IMR-90 (cell line): ENCODE data around the gene SNTN. TPM values are rescaled to one million over a fixed set of nuclear protein-coding genes. Genes with fewer than 3 reads are reported as not detected.
A peak's percentile ranks its signal among the peaks of the same experiment; 100 is the strongest.

Experiments used
- ATAC-seq: fragments of 200-7000 bp; cut with Tn5 transposase; 2 replicates; pipeline ENCODE4 v1.9.1; 2020; ENCODE audit warnings: low read depth, mild to moderate bottlenecking, moderate library complexity
- BruUV-seq: library from RNA; stranded (reverse); fragments of 400-500 nt; replicated peaks from 2 replicates; lab custom pipeline; 2021; lab: Mats Ljungman, UMichigan
- CTCF ChIA-PET: fragments of 300-600 bp; formaldehyde crosslinking; extraction: SDS; loops from one replicate; lab custom pipeline; 2021; ENCODE audit warnings: antibody characterized with exemption; lab: Yijun Ruan, JAX
- POLR2A ChIA-PET: fragments of 300-600 bp; sonication (Branson Sonifier 250); formaldehyde crosslinking; loops from one replicate; lab custom pipeline; 2022; ENCODE audit warnings: antibody characterized with exemption; ENCODE audit not compliant: unreplicated experiment; lab: Charles Lee
- DNase-seq: peaks from one replicate; pipeline ENCODE4 v3.0.0; 2013
- H2AFZ ChIP-seq: replicated peaks from 2 replicates; pipeline ENCODE3; 2013; ENCODE audit warnings: low read length, mild to moderate bottlenecking; ENCODE audit not compliant: poor library complexity
- H2AK5ac ChIP-seq: 2 replicates; pipeline ENCODE4 v1.6.1; 2013; ENCODE audit warnings: low read depth, low read length, inconsistent platforms
- H2AK9ac ChIP-seq: replicated peaks from 2 replicates; pipeline ENCODE3; 2013; ENCODE audit warnings: mild to moderate bottlenecking, low read depth, low read length, moderate library complexity; ENCODE audit not compliant: poor library complexity
- H2BK120ac ChIP-seq: 2 replicates; pipeline ENCODE4 v1.6.1; 2013; ENCODE audit warnings: low read depth, low read length, inconsistent platforms
- H2BK15ac ChIP-seq: 3 replicates; pipeline ENCODE4 v1.6.1; 2013; ENCODE audit warnings: low read depth, low read length, inconsistent platforms
- H2BK20ac ChIP-seq: 2 replicates; pipeline ENCODE4 v1.6.1; 2013; ENCODE audit warnings: low read depth, mild to moderate bottlenecking, inconsistent platforms, low read length, moderate library complexity
- H2BK5ac ChIP-seq: 2 replicates; pipeline ENCODE4 v1.6.1; 2013; ENCODE audit warnings: mild to moderate bottlenecking, low read depth, low read length, inconsistent platforms; ENCODE audit not compliant: poor library complexity, severe bottlenecking
- H3K14ac ChIP-seq: replicated peaks from 2 replicates; pipeline ENCODE4 v1.6.1; 2013; ENCODE audit warnings: low read depth, low read length, inconsistent platforms
- H3K18ac ChIP-seq: 2 replicates; pipeline ENCODE4 v1.6.1; 2013; ENCODE audit warnings: low read depth, low read length, control low read depth
- H3K23ac ChIP-seq: 2 replicates; pipeline ENCODE4 v1.6.1; 2013; ENCODE audit warnings: low read depth, low read length, inconsistent platforms
- H3K27ac ChIP-seq: 2 replicates; pipeline ENCODE4 v1.5.1; 2013; ENCODE audit warnings: mild to moderate bottlenecking, control low read depth, low read length; ENCODE audit not compliant: insufficient read depth
- H3K27me3 ChIP-seq: 2 replicates; pipeline ENCODE4 v1.6.1; 2013; ENCODE audit warnings: low read length; ENCODE audit not compliant: control insufficient read depth, insufficient read depth
- H3K36me3 ChIP-seq: 2 replicates; pipeline ENCODE4 v1.6.1; 2013; ENCODE audit warnings: low read length, mixed read lengths; ENCODE audit not compliant: control insufficient read depth, insufficient read depth
- H3K4ac ChIP-seq: 2 replicates; pipeline ENCODE4 v1.6.1; 2013; ENCODE audit warnings: low read depth, low read length, inconsistent platforms
- H3K4me1 ChIP-seq: 2 replicates; pipeline ENCODE4 v1.6.1; 2013; ENCODE audit warnings: low read length, mixed read lengths; ENCODE audit not compliant: control insufficient read depth, insufficient read depth
- H3K4me2 ChIP-seq: 2 replicates; pipeline ENCODE4 v1.6.1; 2013; ENCODE audit warnings: low read depth, mild to moderate bottlenecking, control low read depth, low read length, moderate library complexity
- H3K4me3 ChIP-seq: 2 replicates; pipeline ENCODE4 v1.5.1; 2013; ENCODE audit warnings: low read depth, mild to moderate bottlenecking, control low read depth, low read length, moderate library complexity; ENCODE audit not compliant: insufficient read depth
- H3K56ac ChIP-seq: 2 replicates; pipeline ENCODE4 v1.6.1; 2013; ENCODE audit warnings: low read length, inconsistent platforms; ENCODE audit not compliant: insufficient read depth; ENCODE audit errors: extremely low read depth
- H3K79me1 ChIP-seq, 2 experiments: 2 replicates each; pipeline ENCODE4 v1.6.1; 2013; ENCODE audit warnings: low read length in 2 of 2, inconsistent platforms in 1 of 2, low read depth in 1 of 2
- H3K9ac ChIP-seq: 2 replicates; pipeline ENCODE4 v1.6.1; 2013; ENCODE audit warnings: low read depth, low read length, control low read depth
- H3K9me1 ChIP-seq: 2 replicates; pipeline ENCODE4 v1.6.1; 2013; ENCODE audit warnings: low read length, inconsistent platforms; ENCODE audit not compliant: insufficient read depth
- H3K9me3 ChIP-seq: 2 replicates; pipeline ENCODE4 v1.6.1; 2013; ENCODE audit warnings: low read length; ENCODE audit not compliant: control insufficient read depth, insufficient read depth
- H4K20me1 ChIP-seq: 2 replicates; pipeline ENCODE4 v1.6.1; 2013; ENCODE audit warnings: low read length, inconsistent platforms; ENCODE audit not compliant: insufficient read depth
- H4K5ac ChIP-seq: 2 replicates; pipeline ENCODE4 v1.6.1; 2013; ENCODE audit warnings: mild to moderate bottlenecking, low read depth, low read length, control low read depth
- H4K8ac ChIP-seq, 2 experiments: 2 replicates each; pipeline ENCODE4 v1.6.1; 2013; ENCODE audit warnings: low read depth in 2 of 2, low read length in 2 of 2, control low read depth in 1 of 2, inconsistent platforms in 1 of 2
- H4K91ac ChIP-seq: 2 replicates; pipeline ENCODE4 v1.6.1; 2013; ENCODE audit warnings: low read depth, low read length, inconsistent platforms; ENCODE audit not compliant: insufficient read depth
- BHLHE40 ChIP-seq: fragments of 150-350 bp; IDR thresholded peaks from 2 replicates; pipeline ENCODE4 v1.6.1; 2016; ENCODE audit warnings: mild to moderate bottlenecking, low read depth, low read length
- CEBPB ChIP-seq: IDR thresholded peaks from 2 replicates; pipeline ENCODE4 v1.6.1; 2012; ENCODE audit warnings: low read depth, low read length, improper control_type of control experiment
- CHD1 ChIP-seq: IDR thresholded peaks from 2 replicates; pipeline ENCODE4 v1.6.1; 2012; ENCODE audit warnings: low read depth, low read length, improper control_type of control experiment
- FOS ChIP-seq: fragments of 150-350 bp; IDR thresholded peaks from 2 replicates; pipeline ENCODE4 v1.6.1; 2016; ENCODE audit warnings: low read depth, low read length
- MAZ ChIP-seq: IDR thresholded peaks from 2 replicates; pipeline ENCODE4 v1.6.1; 2012; ENCODE audit warnings: low read depth, mild to moderate bottlenecking, low read length, improper control_type of control experiment, moderate library complexity, borderline replicate concordance
- MXI1 ChIP-seq: IDR thresholded peaks from 2 replicates; pipeline ENCODE4 v1.6.1; 2012; ENCODE audit warnings: low read depth, mild to moderate bottlenecking, low read length, moderate library complexity, borderline replicate concordance
- NFE2L2 ChIP-seq: fragments of 150-350 bp; IDR thresholded peaks from 2 replicates; pipeline ENCODE4 v1.6.1; 2016; ENCODE audit warnings: low read depth, mild to moderate bottlenecking, low read length
- POLR2A ChIP-seq: IDR thresholded peaks from 2 replicates; pipeline ENCODE4 v1.6.1; 2012; ENCODE audit warnings: mild to moderate bottlenecking, low read depth, low read length
- RAD21 ChIP-seq: IDR thresholded peaks from 2 replicates; pipeline ENCODE4 v1.6.1; 2012; ENCODE audit warnings: low read length, improper control_type of control experiment
- RCOR1 ChIP-seq: IDR thresholded peaks from 2 replicates; pipeline ENCODE4 v1.6.1; 2012; ENCODE audit warnings: mild to moderate bottlenecking, low read length, improper control_type of control experiment; ENCODE audit not compliant: insufficient replicate concordance
- WGBS, 2 experiments: methylation state at CpG; one replicate each; pipeline versions ENCODE4 v1.1.5 to v1.1.7; 2013; ENCODE audit warnings: missing lambda C conversion rate in 2 of 2; ENCODE audit not compliant: insufficient read length in 1 of 2; ENCODE audit errors: extremely low coverage in 2 of 2; 5-methylcytosine and 5-hydroxymethylcytosine counted together
- dilution Hi-C: fragments of 300-500 bp; cut with HindIII; formaldehyde crosslinking; loops from one replicate; pipeline ENCODE4 v1.14.3; 2018; ENCODE audit warnings: low sequenced_read_pairs; ENCODE audit not compliant: unreplicated experiment
- in situ Hi-C: fragments of 300-500 bp; cut with MboI; formaldehyde crosslinking; loops from 3 replicates; pipeline ENCODE4 v1.14.3; 2019; ENCODE audit warnings: low sequenced_read_pairs, inconsistent platforms, mixed read lengths
- intact Hi-C: fragments of 100-400 bp; cut with micrococcal nuclease; formaldehyde crosslinking; loops from 2 replicates; pipeline ENCODE4 v1.10.0; 2022
- polyA plus RNA-seq, 3 experiments: library from polyadenylated mRNA; depleted of rRNA; stranded (reverse); fragments of >200 nt; gene quantifications; 2 replicates each; pipeline ENCODE4 v1.2.3, GENCODE V29; 2012; ENCODE audit warnings: low replicate concordance in 1 of 3
- total RNA-seq: library from RNA; depleted of rRNA; stranded (reverse); fragments of >200 nt; gene quantifications from 2 replicates; pipeline ENCODE4 v1.2.3, GENCODE V29; 2012
- TF ChIP-seq, protein P1 (sequence below): fragments of 150-350 bp; IDR thresholded peaks from 2 replicates; pipeline ENCODE4 v1.6.1; 2016; ENCODE audit warnings: low read depth, mild to moderate bottlenecking, low read length, moderate library complexity, borderline replicate concordance
- TF ChIP-seq, protein P2 (sequence below): conservative IDR thresholded peaks from 2 replicates; pipeline ENCODE4 v1.5.1; 2012; ENCODE audit warnings: mild to moderate bottlenecking, low read depth, low read length, improper control_type of control experiment

SNTN gene
- total and polyA plus RNA-seq, 2 of the 4 experiments (the other 2 are of a cell fraction) = not detected

GRCh38 chr3:63655519-63655918, 3.0 kb downstream of the SNTN start:
- H3K79me1 ChIP-seq = no peaks in the 10 kb centered on the region
- ATAC-seq = no peak
- H2BK120ac ChIP-seq = no peak overlapping the region
- no peaks in the 10 kb centered on the region for H3K9me1 ChIP-seq
- no peaks in the 10 kb centered on the region for H3K4me1 ChIP-seq
- no peak overlapping the region for H3K14ac ChIP-seq
- dilution Hi-C loops = no loop called here
- H2BK15ac ChIP-seq = no peak overlapping the region
- no peak overlapping the region for H2AK5ac ChIP-seq
- ChIA-PET CTCF (no interaction called here), POLR2A (no interaction called here)
- no peak overlapping the region for H3K4me2 ChIP-seq
- H4K91ac ChIP-seq = no peak overlapping the region
- in situ Hi-C loops = no loop called here
- no peak overlapping the region for H3K56ac ChIP-seq
- no peak overlapping the region for H3K27ac ChIP-seq
- H2AFZ ChIP-seq = no peak overlapping the region
- H3K9me3 ChIP-seq = no peaks in the 10 kb centered on the region
- H4K20me1 ChIP-seq = no peaks in the 10 kb centered on the region
- H2BK5ac ChIP-seq = no peak overlapping the region
- no peak overlapping the region for H4K5ac ChIP-seq
- TF ChIP-seq POLR2A = no peak
- TF ChIP-seq, protein P1, sequence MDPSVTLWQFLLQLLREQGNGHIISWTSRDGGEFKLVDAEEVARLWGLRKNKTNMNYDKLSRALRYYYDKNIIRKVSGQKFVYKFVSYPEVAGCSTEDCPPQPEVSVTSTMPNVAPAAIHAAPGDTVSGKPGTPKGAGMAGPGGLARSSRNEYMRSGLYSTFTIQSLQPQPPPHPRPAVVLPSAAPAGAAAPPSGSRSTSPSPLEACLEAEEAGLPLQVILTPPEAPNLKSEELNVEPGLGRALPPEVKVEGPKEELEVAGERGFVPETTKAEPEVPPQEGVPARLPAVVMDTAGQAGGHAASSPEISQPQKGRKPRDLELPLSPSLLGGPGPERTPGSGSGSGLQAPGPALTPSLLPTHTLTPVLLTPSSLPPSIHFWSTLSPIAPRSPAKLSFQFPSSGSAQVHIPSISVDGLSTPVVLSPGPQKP = no peak
- TF ChIP-seq BHLHE40 = no peak; the same call in 1 of the 2 replicates
- TF ChIP-seq FOS = no peak
- TF ChIP-seq, protein P2, sequence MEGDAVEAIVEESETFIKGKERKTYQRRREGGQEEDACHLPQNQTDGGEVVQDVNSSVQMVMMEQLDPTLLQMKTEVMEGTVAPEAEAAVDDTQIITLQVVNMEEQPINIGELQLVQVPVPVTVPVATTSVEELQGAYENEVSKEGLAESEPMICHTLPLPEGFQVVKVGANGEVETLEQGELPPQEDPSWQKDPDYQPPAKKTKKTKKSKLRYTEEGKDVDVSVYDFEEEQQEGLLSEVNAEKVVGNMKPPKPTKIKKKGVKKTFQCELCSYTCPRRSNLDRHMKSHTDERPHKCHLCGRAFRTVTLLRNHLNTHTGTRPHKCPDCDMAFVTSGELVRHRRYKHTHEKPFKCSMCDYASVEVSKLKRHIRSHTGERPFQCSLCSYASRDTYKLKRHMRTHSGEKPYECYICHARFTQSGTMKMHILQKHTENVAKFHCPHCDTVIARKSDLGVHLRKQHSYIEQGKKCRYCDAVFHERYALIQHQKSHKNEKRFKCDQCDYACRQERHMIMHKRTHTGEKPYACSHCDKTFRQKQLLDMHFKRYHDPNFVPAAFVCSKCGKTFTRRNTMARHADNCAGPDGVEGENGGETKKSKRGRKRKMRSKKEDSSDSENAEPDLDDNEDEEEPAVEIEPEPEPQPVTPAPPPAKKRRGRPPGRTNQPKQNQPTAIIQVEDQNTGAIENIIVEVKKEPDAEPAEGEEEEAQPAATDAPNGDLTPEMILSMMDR = no peak
- TF ChIP-seq CEBPB = no peak
- no peak for TF ChIP-seq RAD21
- TF ChIP-seq MXI1 = no peak
- no peak for TF ChIP-seq RCOR1
- no peak for TF ChIP-seq NFE2L2
- no peak for TF ChIP-seq CHD1
- no peak for TF ChIP-seq MAZ
- H3K9ac ChIP-seq = no peak overlapping the region
- no peaks in the 10 kb centered on the region for H3K36me3 ChIP-seq
- H3K23ac ChIP-seq = no peak overlapping the region
- H4K8ac ChIP-seq = no peak overlapping the region
- H3K4ac ChIP-seq = no peak overlapping the region
- no peak overlapping the region for H3K18ac ChIP-seq
- peak; percentile 56 for DNase-seq
- H2BK20ac ChIP-seq = no peak overlapping the region
- intact Hi-C loops = no loop called here
- H3K27me3 ChIP-seq = no peaks in the 10 kb centered on the region; the same call in 1 of the 2 replicates
- no peak overlapping the region for H3K4me3 ChIP-seq
- no peak overlapping the region for H2AK9ac ChIP-seq
- BruUV-seq = no TSS peak
- WGBS, 2 experiments = 28% methylated on average over 2 of the region's 4 CpGs; no CpG with 5 or more reads in 1 of the 2 experiments
